Limb (tissue), 2 donors: ENCODE measurements around the gene LEF1.
"Not testable (repeated sequence)": the region's sequence is repeated elsewhere in the genome, so short reads cannot be mapped to it uniquely, and the experiment has no call there.

Source experiments
- DNase-seq, 2 donors: peaks; one replicate each; pipeline ENCODE4 v3.0.0-alpha.2; 2016; ENCODE audit errors: extremely low spot score in 2 of 2

Gene LEF1

GRCh38 chr4:108068442-108068841 is 100.3 kb downstream of the LEF1 start:
- DNase-seq = no peak

DNA sequence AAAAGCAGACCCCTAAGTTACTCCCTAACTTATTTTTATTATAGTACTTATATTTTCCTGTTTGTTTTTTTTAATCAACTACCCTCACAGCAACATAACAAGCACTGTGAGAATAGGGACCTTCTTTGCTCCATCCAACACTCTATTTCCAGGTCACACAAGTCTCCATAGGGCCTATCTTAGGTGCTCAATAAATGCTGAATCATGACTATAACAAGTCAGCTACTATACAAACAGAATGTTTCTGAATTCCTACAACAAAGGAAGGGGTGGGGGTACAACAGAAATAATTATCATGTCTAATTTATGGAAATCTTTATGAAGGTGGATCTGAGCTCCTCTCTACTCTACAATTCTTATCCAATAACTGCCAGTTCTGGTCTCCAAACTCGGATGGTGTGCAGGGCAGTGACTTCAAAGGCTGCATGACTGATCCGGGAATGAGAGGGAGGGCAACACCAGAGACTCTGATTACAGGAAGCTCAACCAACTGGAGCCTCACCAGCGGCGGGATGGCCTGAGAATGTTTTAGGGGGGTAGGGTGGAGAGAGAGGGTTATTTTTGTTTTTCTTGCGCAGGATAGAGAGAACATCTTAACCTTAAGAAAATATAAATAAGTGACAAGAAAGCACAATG is 107.9 kb downstream of the LEF1 start:
- DNase-seq = no peak

GRCh38 chr4:108060164-108060563 is 108.6 kb downstream of the LEF1 start:
- DNase-seq = peak in 1 of 2 donors; percentile 45

GRCh38 chr4:108058685-108059440 is 109.9 kb downstream of the LEF1 start:
- DNase-seq = no peak

GRCh38 chr4:108056418-108056817 is 112.3 kb downstream of the LEF1 start:
- DNase-seq = no peak

- DNase-seq = no peak
Observed at GRCh38 chr4:108055787-108056186, 112.9 kb downstream of the LEF1 start.

GRCh38 chr4:108054025-108054638 is 114.6 kb downstream of the LEF1 start:
- DNase-seq = no peak

- DNase-seq = no peak
Observed at GRCh38 chr4:108053251-108053711, 115.5 kb downstream of the LEF1 start.

GRCh38 chr4:108052558-108053120 is 116.1 kb downstream of the LEF1 start:
- DNase-seq = no peak

- peak in 1 of 2 donors; percentile 52 for DNase-seq
Observed at GRCh38 chr4:108051343-108051742, 117.4 kb downstream of the LEF1 start.

- not testable (repeated sequence) for DNase-seq
Observed at GRCh38 chr4:108050166-108051111, 118.3 kb downstream of the LEF1 start.

DNA sequence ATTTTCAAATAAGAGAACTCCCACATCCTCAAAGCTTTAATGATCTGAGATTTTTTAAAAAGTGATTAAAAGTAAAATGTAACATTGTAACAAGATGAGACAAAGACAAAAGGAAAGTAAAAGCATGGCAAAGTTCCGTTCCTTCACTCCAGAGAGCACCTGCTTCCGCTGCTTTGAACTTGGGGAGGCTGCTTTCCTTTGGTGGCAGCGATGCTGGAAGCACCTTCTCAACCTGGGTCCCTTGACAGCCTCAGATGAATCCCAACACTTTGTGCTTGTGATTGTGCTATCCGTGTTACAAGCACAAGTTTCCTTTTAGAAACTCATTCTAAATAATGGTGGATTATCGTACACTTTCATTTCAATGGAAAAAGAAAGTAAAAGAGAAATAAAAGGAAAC is 119.3 kb downstream of the LEF1 start:
- no peak for DNase-seq

DNA sequence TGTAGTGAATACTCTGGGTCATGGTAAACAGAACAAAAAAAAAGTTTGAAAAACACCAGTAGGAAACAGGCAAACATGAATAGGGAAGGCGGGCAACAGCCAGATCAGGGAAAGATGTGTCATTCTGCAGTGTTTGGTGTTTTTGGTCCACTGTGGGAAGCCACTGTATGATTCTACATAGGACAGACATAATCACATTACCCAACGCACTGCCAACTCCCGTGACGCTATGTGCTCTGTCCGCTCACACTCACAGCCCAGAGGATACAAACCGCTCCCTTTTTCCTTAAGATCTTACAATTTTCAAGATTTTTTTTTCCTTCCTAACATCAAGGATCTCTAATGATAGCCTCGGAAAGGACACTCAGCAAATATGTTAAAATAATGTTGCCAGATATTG is 119.7 kb downstream of the LEF1 start:
- DNase-seq = no peak

GRCh38 chr4:108048157-108048556 is 120.6 kb downstream of the LEF1 start:
- no peak for DNase-seq

GRCh38 chr4:108047199-108047598 is 121.5 kb downstream of the LEF1 start:
- DNase-seq = no peak

- DNase-seq = peak in 1 of 2 donors; percentile 54
Observed at GRCh38 chr4:108045687-108046024, 123.1 kb downstream of the LEF1 start.

DNA sequence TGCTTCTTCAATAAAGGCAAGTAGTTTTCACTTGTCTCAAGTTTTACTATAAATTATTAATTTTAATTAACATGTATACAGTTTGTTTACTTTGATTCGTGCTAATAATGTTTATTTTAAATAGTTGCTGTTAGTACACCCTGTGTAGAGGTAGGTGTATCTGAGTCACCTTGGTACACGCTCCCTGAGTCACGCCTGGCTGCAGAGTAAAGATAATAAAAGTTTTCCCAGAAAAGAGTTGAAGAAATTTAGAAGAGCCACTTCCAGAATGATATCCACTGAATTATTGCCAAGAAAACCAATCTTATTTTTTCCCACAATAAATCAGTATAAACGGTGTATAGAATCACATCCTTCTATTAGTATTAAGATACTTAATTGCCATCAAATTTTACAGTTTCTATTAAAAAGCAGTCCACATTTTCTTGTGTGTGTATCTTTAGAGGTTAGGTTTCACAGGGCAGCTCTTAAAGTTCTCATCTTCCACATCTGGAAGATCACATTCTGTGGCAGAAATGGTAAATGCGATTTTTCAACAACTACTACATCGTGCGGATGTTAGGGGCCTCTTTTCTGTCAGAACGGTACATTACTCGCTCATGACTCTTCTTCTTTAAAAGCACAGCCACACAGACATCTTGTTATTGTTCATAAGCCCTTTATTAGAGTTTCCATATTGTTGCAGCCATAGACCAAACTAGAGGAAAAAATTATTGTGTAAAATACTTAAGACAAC is 123.6 kb downstream of the LEF1 start:
- DNase-seq = no peak

DNA sequence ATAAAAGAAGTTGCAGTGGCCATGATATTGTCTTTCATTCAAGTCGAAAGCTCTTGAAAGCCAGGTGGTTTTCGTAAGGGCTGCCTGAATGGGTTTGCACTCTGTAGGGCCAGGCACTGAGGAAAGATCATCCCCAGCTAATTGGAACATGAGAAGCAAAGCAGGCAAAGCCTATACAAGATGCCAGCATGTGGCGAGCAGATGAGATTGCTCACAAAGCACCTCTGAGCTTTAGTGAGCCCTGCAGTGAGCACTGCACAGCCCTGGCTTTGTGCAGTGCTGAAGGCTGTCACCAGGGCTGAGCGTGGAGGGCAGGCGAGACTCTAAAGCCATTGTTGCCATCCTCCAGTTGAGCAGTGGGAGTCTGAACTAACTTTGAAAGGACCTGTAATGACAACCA is 125.2 kb downstream of the LEF1 start:
- no peak for DNase-seq

DNA sequence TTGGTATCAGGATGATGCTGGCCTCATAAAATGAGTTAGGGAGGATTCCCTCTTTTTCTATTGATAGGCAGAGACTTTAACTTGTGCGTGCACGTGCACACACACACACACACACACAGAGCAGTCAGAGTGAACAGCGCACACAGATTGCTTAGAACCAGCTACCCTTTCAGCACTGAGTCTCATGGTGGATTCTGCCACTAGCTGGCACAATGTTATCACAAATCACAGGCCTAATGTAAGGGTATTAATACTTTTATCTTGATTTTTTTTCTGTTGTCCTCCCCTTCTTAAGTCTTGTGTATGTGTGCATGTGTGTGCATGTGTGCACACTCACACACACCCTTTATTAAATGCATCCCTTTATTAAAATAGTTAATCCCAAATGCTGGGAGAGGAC is 125.8 kb downstream of the LEF1 start:
- no peak for DNase-seq

- no peak for DNase-seq
Observed at GRCh38 chr4:108037884-108038283, 130.8 kb downstream of the LEF1 start.

GRCh38 chr4:108036213-108036612 is 132.5 kb downstream of the LEF1 start:
- DNase-seq = no peak
